RPMI8226 (cell line): ENCODE results near the gene CRYBA1.
"Not testable (repeated sequence)": the region's sequence is repeated elsewhere in the genome, so short reads cannot be mapped to it uniquely, and the experiment has no call there.

Source experiments
- DNase-seq: peaks from one replicate; pipeline ENCODE4 v3.0.0-alpha.2; 2015

The CRYBA1 gene, protein sequence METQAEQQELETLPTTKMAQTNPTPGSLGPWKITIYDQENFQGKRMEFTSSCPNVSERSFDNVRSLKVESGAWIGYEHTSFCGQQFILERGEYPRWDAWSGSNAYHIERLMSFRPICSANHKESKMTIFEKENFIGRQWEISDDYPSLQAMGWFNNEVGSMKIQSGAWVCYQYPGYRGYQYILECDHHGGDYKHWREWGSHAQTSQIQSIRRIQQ

DNA sequence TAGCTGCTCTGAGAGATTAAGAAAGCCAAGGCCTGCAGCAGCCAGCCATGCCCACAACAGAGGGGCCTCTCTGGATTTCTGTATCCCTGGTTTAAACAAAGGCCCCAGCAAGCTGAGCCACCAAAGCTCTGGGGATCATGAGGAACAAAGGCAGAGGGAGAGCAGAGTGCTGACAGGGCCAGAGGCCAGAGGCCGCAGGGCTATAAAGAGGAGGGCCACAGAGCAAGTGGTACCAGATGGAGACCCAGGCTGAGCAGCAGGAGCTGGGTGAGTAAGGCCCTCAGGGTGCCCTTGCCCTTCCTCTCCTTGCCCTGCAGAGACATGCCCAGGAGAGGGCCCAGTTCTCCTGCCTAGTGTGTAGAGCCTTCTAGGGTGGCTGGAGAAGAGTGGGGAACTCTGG is at the start of gene CRYBA1:
TSS of gene CRYBA1 (plus strand) at position 232 of the 400 bp plus-strand sequence. CDS start at position 237, 5 bp downstream.
- DNase-seq = no peak

DNA sequence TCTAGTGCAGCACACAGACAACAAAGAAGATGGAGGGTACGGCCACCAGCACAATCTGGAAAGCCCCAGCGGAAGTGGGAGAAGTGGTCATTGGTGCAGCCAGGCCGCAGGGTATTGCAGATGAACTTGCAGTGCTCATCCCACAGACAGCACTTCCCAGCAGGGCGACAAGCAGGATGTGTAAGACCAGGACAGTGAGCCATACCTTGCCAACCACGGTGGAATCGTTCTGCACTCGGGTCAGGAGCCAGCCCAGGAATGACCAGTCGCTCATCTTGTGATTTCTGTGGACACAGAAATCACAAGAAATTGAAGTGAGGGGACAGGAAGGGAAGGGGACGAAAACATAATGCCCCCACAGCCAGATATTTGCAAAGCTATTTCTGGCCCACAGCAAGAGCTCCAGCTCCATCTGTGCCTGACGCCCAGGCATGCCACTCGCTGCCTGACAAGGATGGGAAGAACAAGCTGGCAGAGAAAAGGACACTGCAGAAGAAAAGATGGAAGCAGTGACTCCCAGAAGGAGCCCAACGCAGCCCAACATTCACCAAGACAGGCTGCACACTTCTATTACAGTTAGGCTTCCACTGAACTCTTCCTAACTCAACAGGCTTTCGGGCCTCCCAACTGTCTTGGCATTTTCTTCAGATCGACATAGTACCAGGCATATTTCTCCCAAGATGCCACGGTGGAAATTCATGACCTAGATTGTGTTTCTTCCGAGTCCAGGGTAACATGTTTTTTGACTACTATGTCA is 49.0 kb upstream of the CRYBA1 start:
- no peak for DNase-seq

DNA sequence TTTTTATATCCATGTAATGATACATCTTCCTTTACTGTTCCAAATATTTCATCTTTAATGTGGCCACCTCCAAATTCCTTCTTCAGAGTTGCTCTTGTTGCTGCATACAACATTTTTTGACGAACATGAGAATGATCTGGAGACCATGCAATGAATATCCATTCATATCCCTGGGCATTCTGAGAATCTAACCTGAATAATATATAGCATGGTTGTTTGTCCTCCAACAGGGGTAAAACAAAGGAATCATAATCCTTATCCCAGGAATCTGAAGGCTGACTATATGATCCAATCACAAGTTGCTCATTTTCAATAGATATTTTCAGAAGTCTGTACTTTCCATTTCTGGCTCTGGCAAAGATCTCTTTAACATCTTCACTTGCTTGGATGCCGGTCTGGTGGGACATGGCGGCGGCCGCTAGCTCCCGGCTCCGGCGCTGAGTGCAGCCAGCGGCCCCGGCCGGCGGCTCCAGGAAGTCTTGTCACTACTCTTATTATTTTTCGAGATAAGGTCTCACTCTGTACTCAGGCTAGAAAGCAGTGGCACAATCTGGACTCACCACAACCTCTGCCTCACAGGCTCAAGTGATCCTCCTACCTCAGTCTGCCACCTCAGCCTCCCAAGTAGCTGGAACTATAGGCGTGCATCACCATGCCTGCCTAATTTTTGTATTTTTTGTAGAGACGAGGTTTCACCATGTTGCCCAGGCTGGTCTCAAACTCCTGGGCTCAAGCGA is 42.4 kb upstream of the CRYBA1 start:
- not testable (repeated sequence) for DNase-seq

DNA sequence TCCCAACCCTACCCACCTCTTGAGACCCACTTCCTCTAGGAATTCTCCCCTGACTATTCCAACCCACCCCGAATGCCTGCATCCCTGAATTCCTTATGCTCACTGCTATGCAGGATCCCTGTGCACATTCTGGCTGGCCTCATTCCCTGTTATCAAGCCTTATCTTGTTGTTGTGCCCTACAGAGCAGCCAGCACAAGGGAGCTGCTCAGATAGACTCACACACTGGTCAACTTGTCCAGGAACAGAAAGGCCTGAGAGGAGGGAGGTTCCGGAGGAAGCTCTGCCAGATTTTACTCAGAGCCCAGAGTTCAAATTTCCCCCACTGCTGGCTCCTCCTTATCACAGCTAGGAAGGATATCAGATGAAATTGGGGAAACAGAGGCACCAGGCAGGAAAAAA is 41.6 kb upstream of the CRYBA1 start:
- no peak for DNase-seq

DNA sequence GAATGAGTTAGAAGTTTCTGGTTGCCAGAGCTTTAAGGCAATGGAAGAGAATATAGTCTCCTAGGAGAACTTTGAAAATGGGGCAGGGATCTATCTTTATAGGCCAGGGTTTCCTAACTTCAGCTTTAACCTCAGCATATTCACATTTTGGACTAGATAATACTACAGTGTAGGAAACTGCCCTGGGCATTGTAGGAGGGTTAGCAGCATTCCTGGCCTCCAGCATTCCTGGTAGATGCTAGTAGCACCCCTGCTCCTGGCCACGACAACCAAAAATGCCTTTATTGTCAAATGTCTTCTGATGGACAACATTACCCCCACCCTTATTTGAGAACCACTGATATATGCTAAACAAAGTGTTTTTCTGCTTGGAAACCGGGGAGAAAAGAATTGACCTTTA is 38.7 kb upstream of the CRYBA1 start:
- no peak for DNase-seq

DNA sequence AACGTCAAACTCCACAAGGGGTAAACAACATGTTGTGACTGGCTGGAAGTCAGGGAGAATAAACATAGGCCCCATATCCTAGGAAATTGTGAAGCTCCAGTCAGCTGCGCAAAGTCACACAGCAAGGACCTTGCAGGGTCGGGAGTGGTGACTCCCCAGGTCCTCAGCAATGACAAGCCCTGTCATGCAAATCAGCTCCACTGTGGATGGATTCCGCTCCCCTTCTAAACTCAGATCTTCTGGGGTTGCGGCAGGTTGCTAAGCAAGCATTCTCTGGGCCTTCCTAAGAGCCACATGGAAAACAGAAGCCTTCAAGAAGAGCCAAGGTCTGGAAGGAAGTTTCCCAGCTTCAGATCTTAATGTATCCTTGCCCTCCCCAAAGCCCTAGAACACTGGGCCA is 37.6 kb upstream of the CRYBA1 start:
- DNase-seq = no peak

DNA sequence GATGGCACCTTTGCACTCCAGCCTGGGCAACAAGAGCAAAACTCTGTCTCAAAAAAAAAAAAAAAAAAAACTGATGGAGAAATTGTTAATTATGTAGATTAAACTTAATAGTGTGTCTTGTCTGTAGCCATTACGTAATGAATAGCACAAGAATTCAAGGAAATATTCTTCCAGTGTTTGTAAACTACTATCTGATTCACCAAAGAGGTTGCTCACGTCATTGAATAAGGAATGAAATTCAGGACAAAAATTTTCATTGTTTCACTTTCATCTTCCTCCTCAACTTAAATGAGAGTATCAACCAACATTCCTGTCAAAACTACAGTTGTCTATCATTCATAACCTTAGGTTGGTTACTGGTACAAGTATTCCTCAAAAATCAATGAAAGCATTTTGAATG is 35.8 kb upstream of the CRYBA1 start:
- DNase-seq = no peak

DNA sequence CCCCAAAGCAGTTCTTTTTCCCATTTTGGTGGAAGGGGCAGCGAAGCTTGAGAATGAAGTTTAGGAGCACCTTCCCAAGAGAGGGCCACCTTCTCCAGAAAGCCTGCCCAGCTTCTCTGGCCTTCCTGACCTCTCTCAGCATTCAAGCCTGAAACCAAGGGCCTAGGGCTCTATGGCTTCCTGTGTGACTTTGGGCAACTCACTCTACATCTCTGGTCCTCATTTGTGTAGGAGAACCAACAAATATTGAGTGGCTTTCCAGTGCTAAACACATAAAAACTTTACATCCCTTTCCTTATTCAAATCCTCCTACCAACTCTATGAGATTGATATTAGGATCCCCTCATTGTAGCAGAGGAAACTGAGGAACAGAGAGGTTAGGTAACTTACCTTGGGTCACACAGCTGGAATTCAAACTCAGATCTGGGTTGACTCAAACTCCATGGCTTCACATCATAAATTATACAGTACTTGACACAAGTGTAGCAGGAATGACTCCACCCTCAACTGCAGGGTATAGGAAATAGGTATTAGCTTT is 34.5 kb upstream of the CRYBA1 start:
- DNase-seq = no peak

DNA sequence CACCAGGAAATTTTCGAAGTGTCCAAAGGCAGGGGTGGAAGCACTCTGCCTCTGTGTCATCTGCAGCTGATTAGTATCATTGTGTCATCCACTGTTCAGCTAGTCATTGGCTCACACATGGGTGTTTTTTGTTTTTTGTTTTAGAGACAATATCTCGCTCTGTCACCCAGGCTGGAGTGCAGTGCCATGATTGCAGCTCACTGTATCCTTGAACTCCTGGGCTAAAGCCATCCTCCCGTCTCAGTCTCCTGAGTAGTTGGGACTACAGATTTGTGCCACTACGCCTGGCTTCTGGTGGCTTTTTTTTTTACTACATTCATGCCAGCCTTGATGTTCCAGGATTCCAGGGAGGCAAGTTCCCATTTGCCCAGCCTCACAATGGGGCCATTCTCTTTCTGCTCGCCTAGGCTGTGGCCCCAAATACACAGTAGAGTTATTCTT is 34.0 kb upstream of the CRYBA1 start:
- no peak for DNase-seq

DNA sequence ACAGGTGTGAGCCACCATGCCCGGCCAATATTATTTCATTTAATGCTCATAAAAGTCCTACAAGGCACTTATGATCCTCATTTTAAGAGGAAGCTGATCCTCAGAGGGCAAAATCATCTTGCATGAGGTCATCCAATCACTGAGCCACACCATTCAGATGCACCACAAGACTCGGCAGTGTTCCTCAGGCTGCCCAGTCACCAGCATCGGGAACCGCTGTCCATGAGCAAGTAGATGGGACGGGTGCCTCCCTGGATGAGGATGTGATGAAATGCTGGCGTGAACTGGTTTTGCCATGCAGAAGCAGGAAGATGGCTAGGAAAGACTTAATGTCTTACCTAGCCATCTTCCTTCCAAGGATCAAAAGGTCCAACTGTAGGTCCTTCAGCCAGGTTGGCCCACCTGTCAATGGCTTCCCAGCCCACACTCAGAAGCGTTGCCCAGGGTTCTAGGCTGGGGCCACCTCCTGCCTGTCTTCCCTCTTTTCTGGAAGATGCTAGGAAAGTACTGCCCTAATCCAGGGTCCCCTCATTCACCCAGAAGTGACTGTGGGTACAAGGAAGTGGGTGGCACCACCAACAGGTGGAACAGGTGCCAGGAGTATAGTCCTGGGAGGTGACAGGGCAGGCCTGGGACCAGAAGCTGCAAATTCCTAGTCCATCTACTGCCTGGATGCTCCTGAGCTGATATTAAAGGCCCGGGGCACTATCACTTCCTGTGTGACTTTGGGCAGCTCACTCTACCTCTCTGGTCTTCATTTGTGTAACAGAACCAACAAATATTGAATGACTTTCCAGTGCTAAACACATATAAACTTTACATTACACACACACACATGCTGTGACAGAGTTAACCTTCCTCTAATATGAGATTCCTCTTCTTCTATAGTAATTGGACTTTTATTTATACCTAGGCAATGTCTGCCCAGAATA is 32.2 kb upstream of the CRYBA1 start:
- DNase-seq = no peak

DNA sequence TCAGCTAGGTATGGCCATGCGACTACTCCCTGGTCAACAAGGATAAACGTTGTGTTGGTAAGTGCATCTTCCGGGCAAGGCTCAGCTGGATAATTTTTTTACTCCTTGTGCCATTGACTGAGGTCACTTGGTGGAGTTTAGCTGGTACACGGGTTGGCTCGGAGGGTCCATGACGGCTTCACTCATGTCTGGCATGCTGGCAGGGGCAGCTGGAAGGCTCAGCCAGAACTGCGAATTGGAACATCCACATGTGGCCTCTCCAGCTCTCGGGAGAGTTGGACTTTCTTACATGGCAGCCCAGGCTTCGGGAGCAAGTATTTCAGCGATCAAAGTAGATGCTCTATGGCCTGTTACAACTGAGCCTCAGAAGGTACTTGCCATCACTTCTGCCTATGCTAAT is 31.5 kb upstream of the CRYBA1 start:
- no peak for DNase-seq

DNA sequence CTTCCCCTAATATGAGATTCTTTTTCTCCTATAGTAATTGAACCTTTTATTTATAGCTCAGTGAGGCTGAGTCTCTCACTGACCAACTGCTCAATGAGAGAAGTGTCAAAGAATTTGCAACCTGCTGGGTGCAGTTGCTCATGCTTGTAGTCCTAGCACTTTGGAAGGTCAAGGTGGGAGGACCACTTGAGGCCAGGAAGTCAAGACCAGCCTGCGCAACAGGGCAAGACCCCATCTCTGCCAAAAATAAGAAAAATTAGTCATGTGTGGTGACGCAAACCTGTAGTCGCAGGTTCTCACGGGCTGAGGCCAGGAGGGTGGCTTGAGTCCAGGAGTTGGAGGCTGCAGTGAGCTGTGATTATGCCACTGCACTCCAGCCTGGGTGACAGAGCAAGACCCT is 30.9 kb upstream of the CRYBA1 start:
- DNase-seq = no peak

DNA sequence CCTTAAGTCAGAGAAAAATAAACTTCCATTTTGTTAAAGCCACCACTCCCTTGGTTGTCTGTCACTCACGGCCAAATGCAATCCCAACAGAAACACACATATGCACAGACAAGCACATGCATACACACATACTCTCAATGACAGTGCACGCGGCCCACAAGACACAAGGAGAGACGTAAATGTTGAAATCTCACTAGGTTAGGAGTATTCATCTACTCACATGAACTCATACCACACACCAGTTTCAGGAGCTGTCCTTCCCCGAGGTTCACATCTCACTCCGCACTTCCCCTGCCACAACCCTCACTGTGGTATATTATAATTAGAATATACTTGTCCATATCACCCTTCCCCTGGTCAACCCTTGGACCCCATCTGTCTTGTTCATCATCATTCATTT is 30.5 kb upstream of the CRYBA1 start:
- DNase-seq = no peak

DNA sequence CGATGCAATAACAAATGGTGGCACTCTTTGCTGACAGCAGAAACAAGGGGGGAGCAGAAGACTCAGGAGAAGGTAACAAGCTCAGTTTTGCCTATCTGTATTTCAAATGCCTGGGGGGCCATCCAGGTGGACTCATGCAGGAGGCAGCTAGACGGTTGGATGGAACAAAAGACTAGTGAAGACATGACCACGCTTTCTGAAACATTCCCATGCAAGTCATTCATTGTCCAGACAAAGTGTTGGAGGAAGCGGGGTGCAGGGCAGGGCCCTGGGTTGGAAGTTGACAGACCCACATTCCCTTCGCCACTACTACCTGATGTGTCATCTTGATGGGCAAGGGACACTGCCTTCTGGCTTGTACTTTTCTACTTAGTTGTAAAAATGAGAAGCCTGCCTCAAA is 29.8 kb upstream of the CRYBA1 start:
- DNase-seq = no peak

DNA sequence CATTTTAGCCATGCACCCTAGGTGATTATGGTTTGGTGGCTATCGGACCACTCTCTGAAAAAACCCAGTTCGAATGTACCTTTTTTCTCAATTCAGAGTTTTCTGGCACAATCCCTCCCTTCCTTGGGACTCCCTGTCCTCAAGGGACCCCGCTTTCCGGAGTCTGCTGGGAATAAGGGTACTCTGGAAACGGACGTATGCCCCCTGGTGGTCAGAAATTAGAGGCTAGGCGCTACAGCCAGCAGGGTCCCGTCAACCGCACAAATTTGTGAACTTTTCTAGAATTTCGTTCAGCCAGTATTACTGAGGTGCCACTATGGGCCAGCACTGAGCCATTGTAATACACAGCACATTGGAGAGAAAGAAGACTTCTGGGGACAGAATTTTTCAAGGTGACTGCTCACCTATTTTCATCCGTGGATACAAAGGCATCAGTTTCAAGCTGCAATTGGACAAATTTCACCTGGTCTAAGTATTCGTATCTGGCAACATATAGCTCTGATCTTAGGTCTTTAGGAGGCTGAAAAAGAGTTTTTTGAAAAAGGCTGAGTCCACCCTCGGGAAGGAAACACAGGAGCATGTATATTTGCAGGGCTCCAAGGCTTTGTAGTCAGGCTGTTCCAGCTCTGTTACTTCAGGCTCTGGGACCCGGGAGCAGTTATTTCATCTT is 27.1 kb upstream of the CRYBA1 start:
- DNase-seq = peak; percentile 89

DNA sequence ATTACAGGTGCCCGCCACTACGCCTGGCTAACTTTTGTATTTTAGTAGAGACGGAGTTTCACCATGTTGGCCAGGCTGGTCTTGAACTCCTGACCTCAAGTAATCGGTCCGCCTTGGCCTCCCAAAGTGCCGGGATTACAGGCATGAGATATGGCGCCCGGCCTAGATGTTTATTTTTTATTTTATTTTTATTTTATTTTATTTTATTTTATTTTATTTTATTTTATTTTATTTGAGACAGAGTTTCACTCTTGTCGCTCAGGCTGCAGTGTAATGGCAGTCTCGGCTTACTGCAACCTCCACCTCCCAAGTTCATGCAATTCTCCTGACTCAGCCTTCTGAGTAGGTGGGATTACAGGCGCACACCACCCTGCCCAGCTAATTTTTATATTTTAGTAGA is 25.3 kb upstream of the CRYBA1 start:
- not testable (repeated sequence) for DNase-seq

DNA sequence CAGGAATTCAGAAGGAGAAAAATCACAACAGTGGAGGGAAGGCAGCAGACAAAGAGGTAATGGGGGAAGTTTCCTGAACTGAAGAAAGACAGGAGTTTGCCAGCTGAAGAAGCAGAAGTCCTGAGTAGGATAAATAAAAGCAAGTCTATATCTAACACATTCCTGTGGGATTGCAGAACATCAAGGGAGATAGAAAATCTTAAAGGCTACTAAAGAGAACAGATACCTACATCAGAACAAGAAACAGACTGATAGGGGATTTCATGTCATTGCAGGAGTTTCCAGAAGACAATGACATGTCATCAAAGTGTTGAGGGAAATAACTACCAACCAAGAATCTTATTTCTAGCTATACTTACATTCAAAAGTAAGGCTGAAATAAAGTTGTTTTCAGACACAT is 21.3 kb upstream of the CRYBA1 start:
- no peak for DNase-seq

DNA sequence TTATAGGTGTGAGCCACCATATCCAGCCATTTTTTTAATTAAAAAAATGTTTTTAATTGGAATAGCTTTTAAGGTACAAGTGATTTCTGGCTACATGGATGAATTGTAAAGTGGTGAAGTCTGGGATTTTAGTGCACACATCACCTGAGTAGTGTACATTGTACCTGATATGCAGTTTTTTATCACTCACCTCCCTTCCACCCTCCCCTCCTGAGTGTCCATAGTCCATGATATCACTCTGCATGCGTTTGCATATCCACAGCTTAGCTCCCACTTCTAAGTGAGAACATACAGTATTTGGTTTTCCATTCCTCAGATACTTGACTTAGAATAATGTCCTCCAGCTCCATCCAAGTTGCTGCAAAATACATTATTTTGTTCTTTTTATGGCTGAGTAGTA is 13.4 kb upstream of the CRYBA1 start:
- DNase-seq = no peak

DNA sequence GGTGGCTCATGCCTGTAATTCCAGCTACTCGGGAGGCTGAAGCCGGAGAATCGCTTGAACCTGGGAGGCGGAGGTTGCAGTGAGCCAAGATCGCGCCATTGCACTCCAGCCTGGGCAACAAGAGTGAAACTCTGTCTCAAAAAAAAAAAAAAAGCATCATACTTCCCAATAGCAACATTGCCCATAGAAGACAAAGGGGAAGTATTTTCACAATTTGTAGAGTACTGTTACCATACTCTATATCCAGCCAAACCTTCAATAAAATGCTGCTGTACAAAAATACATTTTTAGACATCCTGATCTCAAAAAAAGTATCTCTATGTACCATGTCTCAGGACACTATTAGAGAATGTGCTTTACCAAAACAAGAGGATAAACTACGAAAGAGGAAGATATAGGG is 11.7 kb upstream of the CRYBA1 start:
- DNase-seq = not testable (repeated sequence)

DNA sequence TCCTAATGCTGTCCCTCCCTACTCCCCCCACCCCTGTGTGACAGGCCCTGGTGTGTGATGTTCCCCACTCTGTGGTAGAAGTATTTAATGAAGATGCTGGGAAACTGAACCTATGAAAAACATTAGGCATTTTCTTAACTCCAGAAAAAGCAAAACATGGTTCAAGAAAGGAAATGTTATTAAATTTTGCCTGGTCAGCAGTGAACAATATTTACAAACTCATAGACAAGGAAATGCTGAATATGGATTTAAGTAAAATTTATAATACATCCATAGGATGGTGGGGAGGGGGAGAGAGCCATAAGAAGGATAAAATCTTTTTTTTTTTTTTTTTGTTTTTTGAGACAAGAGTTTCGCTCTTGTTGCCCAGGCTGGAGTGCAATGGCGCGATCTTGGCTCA is 10.8 kb upstream of the CRYBA1 start:
- DNase-seq = no peak

DNA sequence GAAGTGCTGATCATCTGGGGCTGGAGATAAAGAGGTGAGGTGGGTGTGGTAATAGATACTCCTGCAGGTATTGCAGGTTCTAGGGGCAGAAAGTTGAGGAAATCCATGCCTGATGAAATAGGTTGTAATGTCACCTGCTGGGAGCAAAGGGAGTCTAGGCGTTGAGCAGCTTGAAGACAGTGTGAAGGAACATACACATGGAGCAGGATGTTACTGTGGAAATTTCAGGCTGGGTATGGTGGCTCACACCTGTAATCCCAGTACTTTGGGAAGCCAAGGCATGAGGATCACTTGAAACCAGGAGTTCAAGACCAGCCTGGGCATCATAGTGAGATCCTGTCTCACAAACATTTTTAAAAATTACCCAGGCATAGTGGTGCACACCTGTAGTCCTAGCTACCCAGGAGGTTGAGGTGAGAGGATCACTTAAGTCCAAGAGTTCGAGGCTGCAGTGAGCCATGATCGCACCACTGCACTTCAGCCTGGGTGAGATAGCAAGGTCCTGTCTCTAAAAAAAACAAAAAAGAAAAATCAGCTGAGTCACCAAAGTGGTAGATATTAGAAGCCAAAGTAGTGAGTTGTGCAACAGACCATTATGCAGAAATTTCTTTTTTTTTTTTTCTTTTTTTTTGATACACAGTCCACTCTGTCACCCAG is 9.1 kb upstream of the CRYBA1 start:
- DNase-seq = no peak
